CD4-positive, CD25-positive, alpha-beta regulatory T cell (primary cell): Measurements from ENCODE around the gene HOXA6. TPM values are rescaled to one million over a fixed set of nuclear protein-coding genes. Genes with fewer than 3 reads are reported as not detected.

Source experiments
- ATAC-seq, 2 donors: fragments of 150-1000 bp; cut with Tn5 transposase; one replicate each; pipeline ENCODE4 v1.10.0; 2021; ENCODE audit warnings: low read depth in 2 of 2, moderate number of reproducible peaks in 2 of 2, moderate library complexity in 1 of 2
- DNase-seq, 3 donors: peaks; one replicate each; pipeline versions ENCODE4 v3.0.0 to v3.0.0-alpha.2; 2012 to 2022; ENCODE audit warnings: mixed read lengths in 1 of 3
- H3K27ac ChIP-seq: one replicate; pipeline ENCODE4 v1.7.0; 2013; ENCODE audit warnings: mild to moderate bottlenecking, low read length; ENCODE audit not compliant: insufficient read depth, poor library complexity, severe bottlenecking
- H3K27me3 ChIP-seq: one replicate; pipeline ENCODE4 v1.7.0; 2013; ENCODE audit warnings: low read length; ENCODE audit not compliant: control insufficient read depth, insufficient read depth
- H3K36me3 ChIP-seq: one replicate; pipeline ENCODE4 v1.7.0; 2013; ENCODE audit warnings: mild to moderate bottlenecking, low read length, moderate library complexity; ENCODE audit not compliant: control insufficient read depth, insufficient read depth
- H3K4me1 ChIP-seq: 2 replicates; pipeline ENCODE4 v1.7.0; 2013; ENCODE audit warnings: mild to moderate bottlenecking, low read length; ENCODE audit not compliant: insufficient read depth, control insufficient read depth, poor library complexity, severe bottlenecking
- H3K4me3 ChIP-seq: one replicate; pipeline ENCODE4 v1.7.0; 2013; ENCODE audit warnings: low read depth, mild to moderate bottlenecking, low read length, moderate library complexity
- H3K9me3 ChIP-seq, 2 experiments: 1 replicate in 1 of 2; 2 replicates in 1 of 2; pipeline ENCODE4 v1.7.0; 2013; ENCODE audit warnings: low read length in 2 of 2, mild to moderate bottlenecking in 1 of 2, moderate library complexity in 1 of 2; ENCODE audit not compliant: control insufficient read depth in 2 of 2
- H3K27ac Mint-ChIP-seq, 3 donors: one replicate each; pipeline ENCODE4 v1.8.0; 2020 to 2022; ENCODE audit warnings: mild to moderate bottlenecking in 3 of 3, mixed read lengths in 3 of 3, moderate library complexity in 2 of 3
- H3K27me3 Mint-ChIP-seq: one replicate; pipeline ENCODE4 v1.8.0; 2022; ENCODE audit warnings: mild to moderate bottlenecking, mixed read lengths
- H3K36me3 Mint-ChIP-seq: one replicate; pipeline ENCODE4 v1.8.0; 2020; ENCODE audit warnings: mixed read lengths
- H3K4me1 Mint-ChIP-seq, 4 donors: one replicate each; pipeline ENCODE4 v1.8.0; 2020 to 2022; ENCODE audit warnings: mixed read lengths in 4 of 4, mild to moderate bottlenecking in 1 of 4
- H3K4me3 Mint-ChIP-seq, 4 donors: one replicate each; pipeline ENCODE4 v1.8.0; 2020 to 2022; ENCODE audit warnings: mild to moderate bottlenecking in 4 of 4, mixed read lengths in 4 of 4, moderate library complexity in 3 of 4
- H3K9me3 Mint-ChIP-seq, 7 donors: one replicate each; pipeline ENCODE4 v1.8.0; 2020 to 2022; ENCODE audit warnings: mixed read lengths in 7 of 7, mild to moderate bottlenecking in 3 of 7, moderate library complexity in 2 of 7
- polyA plus RNA-seq, 4 donors: library from polyadenylated mRNA; unstranded; fragments of 300-500 nt; fragmentation: Illumina TruSeq; gene quantifications; one replicate each; pipeline ENCODE4 v1.2.3, GENCODE V29; 2021
- total RNA-seq: library from RNA; stranded (reverse); gene quantifications from one replicate; pipeline ENCODE4 v1.2.3, GENCODE V29; 2022

Gene HOXA6
- total and polyA plus RNA-seq, 5 donors from 2014 or later = not detected

DNA sequence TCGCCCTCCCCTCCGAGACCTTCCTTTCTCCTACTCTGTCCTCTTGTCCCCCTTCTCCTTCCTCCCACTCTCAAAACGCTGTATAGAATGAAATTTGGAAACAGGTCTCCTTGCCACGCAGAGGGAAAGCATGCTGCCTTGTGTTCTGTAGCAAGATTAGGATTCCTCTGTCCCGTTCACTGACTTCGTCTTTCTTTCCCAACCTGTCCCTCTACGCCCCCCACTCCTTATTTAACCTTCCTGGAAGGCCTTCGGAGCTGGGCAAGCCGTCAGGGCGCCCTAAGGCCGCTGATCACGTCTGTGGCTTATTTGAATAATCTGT lies 16.4 kb upstream of the HOXA6 start:
- Mint-ChIP-seq H3K27me3 (peaks cover 94% of the 10 kb centered on the region), H3K4me3 (peak overlapping the region in 3 of 4 donors; percentile 28 to 53 (median 33)), H3K27ac (peak overlapping the region in 1 of 3 donors; percentile 47), H3K36me3 (peaks cover under 1% of the 10 kb centered on the region), H3K4me1 (peaks cover 4 to 46% (median 15%) of the 10 kb centered on the region in 4 donors), H3K9me3 (peaks cover 0 to 14% (median 0%) of the 10 kb centered on the region in 7 donors)
- no peaks in the 10 kb centered on the region for H3K36me3 ChIP-seq
- H3K27ac ChIP-seq = no peak overlapping the region
- no peak overlapping the region for H3K4me3 ChIP-seq
- H3K4me1 ChIP-seq = peaks cover 49% of the 10 kb centered on the region
- no peaks in the 10 kb centered on the region for H3K9me3 ChIP-seq
- no peak for ATAC-seq
- DNase-seq = no peak
- H3K27me3 ChIP-seq = peaks cover 46% of the 10 kb centered on the region

DNA sequence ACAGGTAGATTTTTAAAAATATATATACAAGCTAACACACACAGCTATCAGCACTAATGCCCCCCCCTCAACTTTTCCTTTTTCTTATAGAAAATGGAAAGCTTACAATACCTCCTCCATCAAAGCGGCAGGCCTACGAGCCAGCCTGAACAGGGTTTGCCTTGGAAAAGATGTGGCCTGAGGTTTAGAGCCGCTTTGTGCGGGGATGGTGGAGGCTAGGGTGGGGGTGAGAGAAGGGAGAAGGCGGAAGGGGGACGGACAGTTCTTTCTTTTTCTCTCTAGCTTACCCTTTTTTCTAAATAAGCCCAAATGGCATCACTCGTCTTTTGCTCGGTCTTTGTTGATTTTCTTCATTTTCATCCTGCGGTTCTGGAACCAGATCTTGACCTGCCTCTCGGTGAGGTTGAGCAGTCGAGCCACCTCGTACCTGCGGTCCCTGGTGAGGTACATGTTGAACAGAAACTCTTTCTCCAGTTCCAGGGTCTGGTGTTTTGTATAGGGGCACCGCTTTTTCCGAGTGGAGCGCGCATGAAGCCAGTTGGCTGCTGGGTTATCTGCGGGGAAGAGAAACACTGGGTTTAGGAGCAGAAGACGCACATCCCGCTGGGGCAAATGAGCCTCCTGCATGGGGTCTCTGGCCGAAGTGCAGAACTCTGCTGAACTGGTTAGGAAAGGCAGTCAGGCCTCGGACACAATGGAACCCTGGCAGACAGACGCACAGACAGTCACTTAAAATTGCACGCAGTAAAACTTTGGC lies 15.9 kb upstream of the HOXA6 start:
- H3K4me1 ChIP-seq = peaks cover 48% of the 10 kb centered on the region
- no peaks in the 10 kb centered on the region for H3K36me3 ChIP-seq
- H3K27me3 ChIP-seq = peaks cover 47% of the 10 kb centered on the region
- peak overlapping the region in 2 of 4 donors; percentile 33 to 68 for H3K4me3 Mint-ChIP-seq
- H3K9me3 ChIP-seq = no peaks in the 10 kb centered on the region
- no peak overlapping the region for H3K4me3 ChIP-seq
- peak overlapping the region in 2 of 3 donors; percentile 47 to 88 for H3K27ac Mint-ChIP-seq
- H3K36me3 Mint-ChIP-seq = peaks cover 3% of the 10 kb centered on the region
- no peak overlapping the region for H3K27ac ChIP-seq
- no peak for DNase-seq
- peaks cover 94% of the 10 kb centered on the region for H3K27me3 Mint-ChIP-seq
- no peak for ATAC-seq
- peaks cover 4 to 45% (median 13%) of the 10 kb centered on the region in 4 donors for H3K4me1 Mint-ChIP-seq
- peaks cover 0 to 10% (median 0%) of the 10 kb centered on the region in 7 donors for H3K9me3 Mint-ChIP-seq

DNA sequence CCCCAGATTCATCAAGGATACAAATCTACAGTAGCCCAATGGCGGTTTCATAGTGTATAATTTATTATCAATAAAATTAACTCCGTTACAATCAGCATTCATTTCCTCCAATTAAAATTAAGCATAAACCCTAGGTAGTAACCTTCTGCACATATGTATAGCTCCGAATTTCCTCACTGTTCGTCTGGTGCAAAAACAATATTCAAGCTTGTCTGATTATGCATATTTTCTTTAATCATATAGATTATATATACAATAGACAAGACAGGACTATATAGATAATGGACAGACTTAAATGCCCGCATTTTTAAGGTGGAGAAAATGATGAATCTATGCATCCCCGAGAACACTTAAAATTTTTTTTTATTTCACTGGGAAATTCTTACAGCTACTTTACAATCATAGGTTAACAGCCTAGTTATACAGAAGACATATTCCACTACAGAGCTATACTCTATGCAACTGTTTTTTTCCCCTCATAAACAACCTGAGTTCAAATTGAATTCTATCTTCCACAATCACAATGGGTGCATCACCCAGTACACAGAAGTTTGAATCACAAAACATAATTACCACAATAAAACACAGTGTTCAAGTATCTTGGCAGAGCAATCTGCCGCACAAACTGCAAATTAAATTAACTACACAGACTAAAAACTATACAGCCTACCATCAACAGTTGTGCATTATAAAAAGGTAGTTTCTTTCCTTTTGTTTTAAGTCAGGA lies 15.2 kb upstream of the HOXA6 start:
- Mint-ChIP-seq H3K4me3 (peak overlapping the region in 3 of 4 donors; percentile 5 to 68 (median 8)), H3K36me3 (peaks cover 3% of the 10 kb centered on the region), H3K9me3 (peaks cover 0 to 11% (median 0%) of the 10 kb centered on the region in 7 donors), H3K4me1 (peaks cover 4 to 43% (median 20%) of the 10 kb centered on the region in 4 donors), H3K27ac (peak overlapping the region in 1 of 3 donors; percentile 6), H3K27me3 (peaks cover 94% of the 10 kb centered on the region)
- Histone ChIP-seq H3K4me3 (no peak overlapping the region), H3K4me1 (peaks cover 48% of the 10 kb centered on the region), H3K27ac (no peak overlapping the region), H3K9me3 (no peaks in the 10 kb centered on the region), H3K27me3 (peaks cover 43% of the 10 kb centered on the region), H3K36me3 (no peaks in the 10 kb centered on the region)
- ATAC-seq = no peak
- DNase-seq = no peak

DNA sequence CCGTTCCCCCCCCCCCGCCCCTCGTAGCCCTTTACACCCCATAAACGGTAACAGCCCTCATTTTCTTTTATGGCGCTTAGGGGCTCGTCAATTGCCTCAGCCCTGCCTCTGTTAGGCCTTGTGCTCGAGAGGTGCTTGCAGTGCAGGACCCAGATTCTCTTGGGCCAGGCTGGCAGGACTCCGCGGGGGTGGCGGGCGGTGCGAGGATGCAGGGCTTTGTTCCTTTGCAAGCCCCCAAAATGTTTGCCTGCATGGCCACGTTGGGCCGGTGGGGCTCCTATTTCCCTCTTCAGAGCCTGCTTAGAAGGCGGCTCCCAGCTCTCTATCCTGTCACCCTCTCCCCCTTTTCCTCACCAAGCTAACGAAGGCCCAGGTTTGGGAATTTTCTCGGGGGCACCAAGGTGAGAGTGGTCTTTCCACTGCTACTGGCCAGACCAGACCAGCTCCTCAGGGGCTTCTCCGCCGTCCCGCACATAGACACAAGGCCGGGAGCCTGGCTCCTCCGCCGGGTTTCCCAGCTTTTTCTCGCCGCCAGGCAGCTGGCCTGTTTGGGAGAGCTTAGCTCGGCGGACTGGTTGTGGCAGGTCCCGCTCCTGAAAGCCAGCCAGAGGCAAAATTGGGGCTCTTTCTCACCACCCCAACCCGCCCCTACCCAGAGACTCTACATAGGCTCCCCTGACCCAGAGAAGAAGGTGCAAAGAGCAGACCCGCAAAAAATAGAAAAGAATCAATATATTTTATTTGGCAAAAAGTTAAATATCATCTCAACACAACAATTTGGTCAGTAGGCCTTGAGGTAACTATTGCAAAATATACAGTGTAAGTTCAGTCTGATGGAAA lies 14.4 kb upstream of the HOXA6 start:
- H3K4me3 Mint-ChIP-seq = peak overlapping the region in 3 of 4 donors; percentile 5 to 68 (median 8)
- ATAC-seq (no peak), DNase-seq (no peak)
- Histone ChIP-seq H3K9me3 (no peaks in the 10 kb centered on the region), H3K27me3 (peaks cover 44% of the 10 kb centered on the region), H3K4me1 (peaks cover 46% of the 10 kb centered on the region), H3K27ac (no peak overlapping the region), H3K36me3 (no peaks in the 10 kb centered on the region), H3K4me3 (no peak overlapping the region)
- H3K36me3 Mint-ChIP-seq = peaks cover 3% of the 10 kb centered on the region
- H3K27me3 Mint-ChIP-seq = peaks cover 94% of the 10 kb centered on the region
- peak overlapping the region in 1 of 3 donors; percentile 14 for H3K27ac Mint-ChIP-seq
- peaks cover 4 to 45% (median 24%) of the 10 kb centered on the region in 4 donors for H3K4me1 Mint-ChIP-seq
- H3K9me3 Mint-ChIP-seq = peaks cover 0 to 11% (median 0%) of the 10 kb centered on the region in 7 donors

DNA sequence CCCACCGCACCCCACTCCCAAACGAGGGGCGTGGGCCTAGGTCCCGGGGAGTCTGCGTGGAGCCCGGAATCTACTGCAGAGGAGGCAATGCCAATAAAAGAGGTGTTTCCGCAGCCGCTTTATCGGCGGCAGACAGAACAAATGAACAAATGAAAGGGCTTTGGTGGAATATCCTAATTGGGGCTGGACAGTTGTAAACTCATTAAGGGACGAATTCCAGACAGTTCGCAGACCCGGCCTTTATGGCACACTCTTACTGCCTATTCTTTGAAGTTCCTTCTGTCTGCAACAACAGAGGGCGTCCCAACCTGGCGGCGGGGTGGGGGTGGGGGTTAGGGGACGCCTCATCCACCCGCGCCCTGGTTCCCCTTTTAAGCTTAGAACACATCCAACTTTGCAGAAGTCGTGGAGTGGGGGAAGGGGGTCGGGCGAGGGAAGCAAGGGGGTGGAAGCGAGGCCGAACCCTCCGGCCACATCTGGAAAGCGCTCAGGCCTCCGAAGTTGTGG lies 13.7 kb upstream of the HOXA6 start:
- Mint-ChIP-seq H3K36me3 (peaks cover 3% of the 10 kb centered on the region), H3K4me3 (peak overlapping the region; percentile 82 to 91 (median 86)), H3K27me3 (peaks cover 94% of the 10 kb centered on the region), H3K9me3 (peaks cover 0 to 11% (median 0%) of the 10 kb centered on the region in 7 donors), H3K27ac (no peak overlapping the region), H3K4me1 (peaks cover 4 to 45% (median 24%) of the 10 kb centered on the region in 4 donors)
- no peak for DNase-seq
- no peaks in the 10 kb centered on the region for H3K9me3 ChIP-seq
- H3K4me1 ChIP-seq = peaks cover 46% of the 10 kb centered on the region
- no peak overlapping the region for H3K27ac ChIP-seq
- H3K4me3 ChIP-seq = no peak overlapping the region
- no peak for ATAC-seq
- no peaks in the 10 kb centered on the region for H3K36me3 ChIP-seq
- peaks cover 47% of the 10 kb centered on the region for H3K27me3 ChIP-seq

DNA sequence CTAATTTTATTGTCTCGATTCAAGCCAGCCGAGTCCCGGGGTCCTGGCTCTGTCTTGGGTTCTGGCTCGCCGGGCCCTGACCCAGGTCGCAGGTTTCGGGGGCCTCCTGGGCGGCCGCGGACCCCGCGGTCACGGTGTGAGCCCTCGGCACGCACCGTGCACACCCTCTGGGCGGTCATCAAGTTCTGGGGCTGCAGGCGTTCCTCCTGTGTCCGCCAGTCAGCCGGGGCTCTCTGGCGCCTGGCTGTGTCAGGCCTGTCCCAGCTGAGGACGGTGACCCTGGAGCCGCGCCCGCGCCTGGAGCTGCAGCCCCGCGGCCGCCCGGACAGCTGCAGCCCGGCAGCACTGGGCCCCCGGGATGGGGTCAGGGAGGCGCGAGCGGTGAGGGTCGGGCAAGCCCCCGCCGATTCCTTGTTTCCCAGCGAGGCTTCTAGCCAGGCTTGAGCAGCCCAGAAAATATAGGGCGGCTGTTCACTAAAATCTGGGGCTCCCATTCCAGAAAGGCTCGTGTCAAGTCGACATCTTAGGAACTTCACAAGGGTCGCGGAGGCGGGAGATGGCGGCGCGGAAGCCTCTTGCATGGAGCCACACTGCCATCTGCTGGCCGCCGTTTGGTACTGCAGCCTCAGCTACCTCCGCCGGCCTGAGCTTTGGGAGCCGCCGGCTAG lies 13.1 kb upstream of the HOXA6 start:
- peaks cover 46% of the 10 kb centered on the region for H3K4me1 ChIP-seq
- Mint-ChIP-seq H3K9me3 (peaks cover 0 to 8% (median 0%) of the 10 kb centered on the region in 7 donors), H3K4me1 (peaks cover 4 to 47% (median 21%) of the 10 kb centered on the region in 4 donors), H3K4me3 (peak overlapping the region; percentile 82 to 91 (median 86)), H3K27ac (peak overlapping the region in 1 of 3 donors; percentile 45), H3K36me3 (peaks cover 3% of the 10 kb centered on the region), H3K27me3 (peaks cover 94% of the 10 kb centered on the region)
- H3K4me3 ChIP-seq = peak overlapping the region; percentile 61
- no peak overlapping the region for H3K27ac ChIP-seq
- no peaks in the 10 kb centered on the region for H3K36me3 ChIP-seq
- peak; percentile 71 to 81 (median 79) for DNase-seq
- peak; percentile 80 to 81 for ATAC-seq
- H3K27me3 ChIP-seq = peaks cover 46% of the 10 kb centered on the region
- no peaks in the 10 kb centered on the region for H3K9me3 ChIP-seq
